Measurements from ENCODE around the gene RELA. TPM values are rescaled to one million over a fixed set of nuclear protein-coding genes. Genes with fewer than 3 reads are reported as not detected.

The RELA gene
- total RNA-seq, 1 experiment from 2014 or later = 35.1 TPM

GRCh38 chr11:65633390-65634108, 29.2 kb downstream of the RELA start:
- H3K27ac Mint-ChIP-seq = no peak overlapping the region
- POLR2A ChIA-PET = interaction anchor here (0.9 kb wide), 1 partner anchor 226 kb away, joined by 3 read pairs; the partner anchor contains the start of gene MUS81

DNA sequence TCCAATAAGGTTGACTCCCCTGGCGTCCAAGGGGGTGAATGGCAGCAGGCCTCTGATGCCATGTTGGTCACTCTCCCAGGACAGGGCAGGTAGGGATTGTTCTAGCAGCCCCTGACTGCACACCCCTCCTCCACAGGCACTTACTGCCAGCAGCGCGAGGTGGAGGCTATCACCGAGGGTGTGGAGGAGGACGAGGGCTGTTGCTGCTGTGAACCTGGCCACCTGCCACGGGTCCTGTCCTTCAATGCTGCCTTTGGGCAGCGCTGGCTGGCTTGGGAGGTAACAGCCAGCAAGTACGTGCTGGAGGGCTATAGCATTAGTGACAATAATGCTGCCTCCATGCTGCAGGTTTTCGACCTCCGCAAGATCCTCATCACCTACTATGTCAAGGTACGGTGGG, 32.5 kb downstream of the RELA start:
- peaks cover 23% of the 10 kb centered on the region for H3K36me3 Mint-ChIP-seq
- H3K9me3 Mint-ChIP-seq = no peaks in the 10 kb centered on the region
- POLR2A ChIA-PET = no interaction called here
- CTCF ChIA-PET = no interaction called here
- TF ChIP-seq, protein P1, sequence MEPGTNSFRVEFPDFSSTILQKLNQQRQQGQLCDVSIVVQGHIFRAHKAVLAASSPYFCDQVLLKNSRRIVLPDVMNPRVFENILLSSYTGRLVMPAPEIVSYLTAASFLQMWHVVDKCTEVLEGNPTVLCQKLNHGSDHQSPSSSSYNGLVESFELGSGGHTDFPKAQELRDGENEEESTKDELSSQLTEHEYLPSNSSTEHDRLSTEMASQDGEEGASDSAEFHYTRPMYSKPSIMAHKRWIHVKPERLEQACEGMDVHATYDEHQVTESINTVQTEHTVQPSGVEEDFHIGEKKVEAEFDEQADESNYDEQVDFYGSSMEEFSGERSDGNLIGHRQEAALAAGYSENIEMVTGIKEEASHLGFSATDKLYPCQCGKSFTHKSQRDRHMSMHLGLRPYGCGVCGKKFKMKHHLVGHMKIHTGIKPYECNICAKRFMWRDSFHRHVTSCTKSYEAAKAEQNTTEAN (CRISPR knock-in tag; IDR thresholded peaks at IDR 0.05) = no peak
- TF ChIP-seq SP1 (CRISPR knock-in tag; conservative IDR thresholded peaks at IDR 0.05) (no peak), ZNF425 (CRISPR knock-in tag; conservative IDR thresholded peaks at IDR 0.05) (no peak), ZNF317 (CRISPR knock-in tag; IDR thresholded peaks at IDR 0.05; ENCODE audit: borderline replicate concordance, low read depth) (no peak), KAT7 (CRISPR knock-in tag; IDR thresholded peaks at IDR 0.05; ENCODE audit: borderline replicate concordance) (no peak), ZNF219 (CRISPR knock-in tag; IDR thresholded peaks at IDR 0.05; ENCODE audit: borderline replicate concordance) (no peak), PRRX2 (CRISPR knock-in tag; IDR thresholded peaks at IDR 0.05) (no peak), NR1H2 (CRISPR knock-in tag; IDR thresholded peaks at IDR 0.05) (no peak)
- TF ChIP-seq, protein P2, sequence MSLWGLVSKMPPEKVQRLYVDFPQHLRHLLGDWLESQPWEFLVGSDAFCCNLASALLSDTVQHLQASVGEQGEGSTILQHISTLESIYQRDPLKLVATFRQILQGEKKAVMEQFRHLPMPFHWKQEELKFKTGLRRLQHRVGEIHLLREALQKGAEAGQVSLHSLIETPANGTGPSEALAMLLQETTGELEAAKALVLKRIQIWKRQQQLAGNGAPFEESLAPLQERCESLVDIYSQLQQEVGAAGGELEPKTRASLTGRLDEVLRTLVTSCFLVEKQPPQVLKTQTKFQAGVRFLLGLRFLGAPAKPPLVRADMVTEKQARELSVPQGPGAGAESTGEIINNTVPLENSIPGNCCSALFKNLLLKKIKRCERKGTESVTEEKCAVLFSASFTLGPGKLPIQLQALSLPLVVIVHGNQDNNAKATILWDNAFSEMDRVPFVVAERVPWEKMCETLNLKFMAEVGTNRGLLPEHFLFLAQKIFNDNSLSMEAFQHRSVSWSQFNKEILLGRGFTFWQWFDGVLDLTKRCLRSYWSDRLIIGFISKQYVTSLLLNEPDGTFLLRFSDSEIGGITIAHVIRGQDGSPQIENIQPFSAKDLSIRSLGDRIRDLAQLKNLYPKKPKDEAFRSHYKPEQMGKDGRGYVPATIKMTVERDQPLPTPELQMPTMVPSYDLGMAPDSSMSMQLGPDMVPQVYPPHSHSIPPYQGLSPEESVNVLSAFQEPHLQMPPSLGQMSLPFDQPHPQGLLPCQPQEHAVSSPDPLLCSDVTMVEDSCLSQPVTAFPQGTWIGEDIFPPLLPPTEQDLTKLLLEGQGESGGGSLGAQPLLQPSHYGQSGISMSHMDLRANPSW (CRISPR knock-in tag; conservative IDR thresholded peaks at IDR 0.05; ENCODE audit: low read depth) = no peak
- TF ChIP-seq, protein P3, sequence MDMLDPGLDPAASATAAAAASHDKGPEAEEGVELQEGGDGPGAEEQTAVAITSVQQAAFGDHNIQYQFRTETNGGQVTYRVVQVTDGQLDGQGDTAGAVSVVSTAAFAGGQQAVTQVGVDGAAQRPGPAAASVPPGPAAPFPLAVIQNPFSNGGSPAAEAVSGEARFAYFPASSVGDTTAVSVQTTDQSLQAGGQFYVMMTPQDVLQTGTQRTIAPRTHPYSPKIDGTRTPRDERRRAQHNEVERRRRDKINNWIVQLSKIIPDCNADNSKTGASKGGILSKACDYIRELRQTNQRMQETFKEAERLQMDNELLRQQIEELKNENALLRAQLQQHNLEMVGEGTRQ (CRISPR knock-in tag; IDR thresholded peaks at IDR 0.05) = no peak
- no peaks in the 10 kb centered on the region for H3K27me3 Mint-ChIP-seq (ENCODE audit: low read depth)
- H3K4me3 Mint-ChIP-seq = no peak overlapping the region
- DNase-seq (ENCODE audit: low spot score) = no peak
- no peak for ATAC-seq
- no peak overlapping the region for H3K27ac Mint-ChIP-seq
- H3K4me1 Mint-ChIP-seq = no peaks in the 10 kb centered on the region

More at GRCh38 chr11:65633390-65634108, 29.2 kb downstream of the RELA start:
- Mint-ChIP-seq H3K36me3 (peaks cover 18% of the 10 kb centered on the region), H3K27me3 (ENCODE audit: low read depth) (no peaks in the 10 kb centered on the region), H3K9me3 (no peaks in the 10 kb centered on the region), H3K4me1 (peaks cover 11% of the 10 kb centered on the region), H3K4me3 (no peak overlapping the region)
- no peak for TF ChIP-seq CBFB (CRISPR knock-in tag; IDR thresholded peaks at IDR 0.05; ENCODE audit: low read depth)
- TF ChIP-seq SP1 (CRISPR knock-in tag; conservative IDR thresholded peaks at IDR 0.05) = no peak
- no peak for TF ChIP-seq AFF4 (CRISPR knock-in tag; IDR thresholded peaks at IDR 0.05; ENCODE audit: borderline replicate concordance)
- TF ChIP-seq ZNF232 (CRISPR knock-in tag; IDR thresholded peaks at IDR 0.05) = no peak
- TF ChIP-seq NR2C2 (CRISPR knock-in tag; IDR thresholded peaks at IDR 0.05) = no peak
- no peak for TF ChIP-seq TCF7 (CRISPR knock-in tag; IDR thresholded peaks at IDR 0.05; ENCODE audit: low read depth)
- no peak for DNase-seq (ENCODE audit: low spot score)
- CTCF ChIA-PET = interaction anchor here (1.4 kb wide), 1 partner anchor 8 kb away, joined by 3 read pairs; no protein-coding TSS in a partner anchor
- ATAC-seq = no peak

All from WTC11 (cell line).